Suprapubic skin (tissue), 4 donors: ENCODE results near the gene CERS6. TPM values are rescaled to one million over a fixed set of nuclear protein-coding genes. Genes with fewer than 3 reads are reported as not detected.

Experiments used
- DNase-seq, 2 donors: peaks; one replicate each; pipeline ENCODE4 v3.0.0-alpha.2; 2019; ENCODE audit warnings: low spot score in 2 of 2
- H3K27ac ChIP-seq: fragments of 200-600 bp; sonication (generic); one replicate; pipeline ENCODE4 v1.5.1; 2019
- H3K27me3 ChIP-seq: fragments of 200-600 bp; sonication (generic); one replicate; pipeline ENCODE4 v1.5.1; 2019
- H3K36me3 ChIP-seq: fragments of 200-600 bp; sonication (generic); one replicate; pipeline ENCODE4 v1.5.1; 2019
- H3K4me1 ChIP-seq: fragments of 200-600 bp; sonication (generic); one replicate; pipeline ENCODE4 v1.5.1; 2019
- H3K4me3 ChIP-seq: fragments of 200-600 bp; sonication (generic); one replicate; pipeline ENCODE4 v1.5.1; 2019; ENCODE audit warnings: mild to moderate bottlenecking
- H3K9me3 ChIP-seq: fragments of 200-600 bp; sonication (generic); one replicate; pipeline ENCODE4 v1.5.1; 2019
- CTCF ChIP-seq, 2 donors: fragments of 200-600 bp in 1 of 2; fragments of 450-650 bp in 1 of 2; sonication (generic) in 1 of 2; IDR thresholded peaks; one replicate each; pipeline ENCODE4 v1.5.1; 2016 to 2019; ENCODE audit warnings: antibody characterized with exemption in 2 of 2, mild to moderate bottlenecking in 1 of 2, moderate library complexity in 1 of 2
- EP300 ChIP-seq: sonication (generic); formaldehyde crosslinking; IDR thresholded peaks from one replicate; pipeline ENCODE4 v1.6.1; 2017; ENCODE audit warnings: antibody characterized with exemption
- POLR2A ChIP-seq, 2 donors: fragments of 450-650 bp; IDR thresholded peaks; one replicate each; pipeline ENCODE4 v1.6.1; 2017; ENCODE audit warnings: antibody characterized with exemption in 2 of 2, mild to moderate bottlenecking in 2 of 2, moderate library complexity in 2 of 2
- POLR2AphosphoS5 ChIP-seq, 3 donors: sonication (generic); formaldehyde crosslinking; IDR thresholded peaks; one replicate each; pipeline ENCODE4 v1.6.1; 2017; ENCODE audit warnings: antibody characterized with exemption in 3 of 3
- WGBS: methylation state at CpG from one replicate; pipeline ENCODE4 v1.1.5; 2018; 5-methylcytosine and 5-hydroxymethylcytosine counted together
- total RNA-seq, 4 donors: library from RNA; depleted of rRNA; stranded (reverse); fragments of >200 nt; gene quantifications; one replicate each; pipeline ENCODE4 v1.1.0, GENCODE V29; 2016

Gene CERS6
- total RNA-seq, 4 donors from 2014 or later = 68.7 to 83.3 (median 77.0) TPM

DNA sequence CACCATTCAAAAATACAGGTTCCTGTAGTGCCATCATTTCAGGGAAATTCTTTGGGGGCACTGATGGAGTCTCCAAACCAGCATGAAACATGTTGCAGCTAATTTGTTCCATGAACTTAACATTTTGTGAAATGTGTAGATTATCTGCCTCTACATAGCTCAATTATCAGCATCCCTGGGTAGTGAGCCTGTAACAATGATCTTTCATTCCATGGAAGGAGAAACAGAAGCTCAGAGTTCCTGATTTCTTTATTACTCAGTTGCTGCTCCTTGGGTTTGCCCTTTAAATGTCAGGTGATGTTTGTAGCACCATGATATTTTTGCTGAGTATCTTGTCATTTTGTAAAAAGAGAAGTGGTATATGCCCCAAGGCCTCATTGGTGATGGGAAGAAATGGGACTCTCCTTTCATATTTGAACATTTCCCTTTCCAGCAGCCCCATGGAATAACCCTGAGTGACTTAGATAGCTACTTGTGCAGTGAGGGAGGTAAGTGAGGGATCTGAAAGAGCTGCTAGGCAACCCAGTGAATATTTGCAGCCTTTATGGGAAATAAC lies 146.9 kb downstream of the CERS6 start:
- DNase-seq = no peak
- no peaks in the 10 kb centered on the region for H3K4me1 ChIP-seq
- H3K27ac ChIP-seq = no peak overlapping the region
- H3K9me3 ChIP-seq = no peaks in the 10 kb centered on the region
- no peaks in the 10 kb centered on the region for H3K27me3 ChIP-seq
- no peaks in the 10 kb centered on the region for H3K36me3 ChIP-seq
- H3K4me3 ChIP-seq = no peak overlapping the region
- TF ChIP-seq POLR2A (IDR thresholded peaks at IDR 0.05) (no peak), CTCF (IDR thresholded peaks at IDR 0.05) (no peak), EP300 (no peak), POLR2AphosphoS5 (IDR thresholded peaks at IDR 0.05) (no peak)

DNA sequence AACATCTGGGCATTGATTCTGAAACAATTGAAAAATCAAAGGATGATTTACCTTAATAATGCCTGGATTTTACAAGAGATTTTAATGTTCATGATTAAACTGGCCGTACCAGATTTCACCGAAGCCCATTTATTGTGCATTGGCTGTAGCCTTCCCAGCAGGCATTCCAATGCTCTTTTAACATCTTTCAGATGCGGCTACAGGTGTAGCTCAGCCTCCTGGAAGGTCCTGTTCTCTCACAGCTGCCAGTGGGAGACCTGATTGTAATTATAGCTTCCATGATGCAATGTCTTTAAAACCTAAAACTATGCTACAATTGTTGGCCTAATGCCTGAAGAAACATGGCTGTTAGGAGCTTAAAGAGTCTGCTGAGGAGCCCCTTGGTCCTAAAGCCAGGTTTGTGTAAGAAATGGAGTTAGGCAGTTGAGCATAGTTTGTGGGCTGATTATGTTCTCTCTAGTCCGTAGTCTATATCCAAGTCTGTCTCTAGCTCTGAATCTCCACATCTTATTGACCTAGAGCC lies 147.4 kb downstream of the CERS6 start:
- 85% methylated on average over 4 of the region's 4 CpGs for WGBS
- H3K4me1 ChIP-seq = peaks cover 1% of the 10 kb centered on the region
- DNase-seq = no peak
- no peak overlapping the region for H3K27ac ChIP-seq
- no peaks in the 10 kb centered on the region for H3K9me3 ChIP-seq
- no peaks in the 10 kb centered on the region for H3K36me3 ChIP-seq
- TF ChIP-seq POLR2A (IDR thresholded peaks at IDR 0.05) = no peak
- no peak overlapping the region for H3K4me3 ChIP-seq
- H3K27me3 ChIP-seq = no peaks in the 10 kb centered on the region

DNA sequence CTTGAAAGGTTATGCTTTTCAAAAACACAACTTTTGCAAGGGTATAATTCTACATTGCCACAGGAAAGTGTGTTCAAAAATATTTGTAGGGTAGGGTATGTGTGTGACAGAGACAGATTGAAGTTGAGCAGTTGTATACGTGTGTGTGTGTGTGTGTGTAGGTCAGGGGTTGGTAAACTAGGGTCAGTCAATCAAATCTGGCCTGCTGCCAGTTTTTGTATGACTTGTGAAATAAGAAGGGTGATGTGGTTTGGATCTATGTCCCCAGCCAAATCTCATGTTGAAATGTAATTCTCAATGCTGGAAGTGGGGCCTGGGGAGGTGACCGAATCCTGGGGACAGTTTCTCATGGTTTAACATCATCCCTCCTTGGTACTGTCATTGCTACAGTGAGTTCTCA lies 148.2 kb downstream of the CERS6 start:
- 94% methylated on average over 2 of the region's 2 CpGs for WGBS
- H3K36me3 ChIP-seq = no peaks in the 10 kb centered on the region
- no peaks in the 10 kb centered on the region for H3K27me3 ChIP-seq
- H3K9me3 ChIP-seq = no peaks in the 10 kb centered on the region
- DNase-seq = no peak
- TF ChIP-seq POLR2A (IDR thresholded peaks at IDR 0.05) (no peak), EP300 (no peak), CTCF (IDR thresholded peaks at IDR 0.05) (no peak), POLR2AphosphoS5 (IDR thresholded peaks at IDR 0.05) (no peak)
- H3K27ac ChIP-seq = no peak overlapping the region
- peaks cover 3% of the 10 kb centered on the region for H3K4me1 ChIP-seq
- no peak overlapping the region for H3K4me3 ChIP-seq

DNA sequence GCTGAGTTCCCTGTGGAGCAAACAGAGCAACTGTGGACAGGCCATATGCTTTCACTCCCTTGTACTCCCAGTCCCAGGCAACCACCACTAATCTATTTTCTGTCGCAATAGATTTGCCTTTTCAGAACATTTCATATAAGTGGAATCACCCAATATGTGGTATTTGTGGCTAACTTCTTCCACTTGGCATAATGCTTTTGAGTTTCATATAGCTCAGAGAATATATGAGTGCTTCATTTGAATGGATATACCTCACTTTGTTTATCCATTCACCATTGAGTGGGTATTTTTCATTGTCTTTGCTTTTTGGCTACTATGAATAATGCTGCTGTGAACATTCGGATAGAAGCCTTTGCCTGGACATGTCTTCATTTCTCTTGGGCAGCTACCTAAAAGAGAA lies 151.9 kb downstream of the CERS6 start:
- no peak overlapping the region for H3K4me3 ChIP-seq
- WGBS = 68% methylated on average over 2 of the region's 2 CpGs
- no peaks in the 10 kb centered on the region for H3K9me3 ChIP-seq
- DNase-seq = no peak
- TF ChIP-seq POLR2A (IDR thresholded peaks at IDR 0.05) = no peak
- no peak for TF ChIP-seq POLR2AphosphoS5 (IDR thresholded peaks at IDR 0.05)
- no peak for TF ChIP-seq EP300
- TF ChIP-seq CTCF (IDR thresholded peaks at IDR 0.05) = no peak
- H3K4me1 ChIP-seq = peaks cover 3% of the 10 kb centered on the region
- H3K27ac ChIP-seq = no peak overlapping the region
- H3K27me3 ChIP-seq = no peaks in the 10 kb centered on the region
- H3K36me3 ChIP-seq = no peaks in the 10 kb centered on the region

- no peaks in the 10 kb centered on the region for H3K27me3 ChIP-seq
- peaks cover 3% of the 10 kb centered on the region for H3K4me1 ChIP-seq
- DNase-seq = no peak
- H3K4me3 ChIP-seq = no peak overlapping the region
- H3K36me3 ChIP-seq = no peaks in the 10 kb centered on the region
- TF ChIP-seq CTCF (IDR thresholded peaks at IDR 0.05) = no peak
- no peak for TF ChIP-seq POLR2A (IDR thresholded peaks at IDR 0.05)
- TF ChIP-seq EP300 = no peak
- no peak for TF ChIP-seq POLR2AphosphoS5 (IDR thresholded peaks at IDR 0.05)
- H3K27ac ChIP-seq = no peak overlapping the region
- no peaks in the 10 kb centered on the region for H3K9me3 ChIP-seq
Observed at GRCh38 chr2:168608796-168609195, 152.7 kb downstream of the CERS6 start.

DNA sequence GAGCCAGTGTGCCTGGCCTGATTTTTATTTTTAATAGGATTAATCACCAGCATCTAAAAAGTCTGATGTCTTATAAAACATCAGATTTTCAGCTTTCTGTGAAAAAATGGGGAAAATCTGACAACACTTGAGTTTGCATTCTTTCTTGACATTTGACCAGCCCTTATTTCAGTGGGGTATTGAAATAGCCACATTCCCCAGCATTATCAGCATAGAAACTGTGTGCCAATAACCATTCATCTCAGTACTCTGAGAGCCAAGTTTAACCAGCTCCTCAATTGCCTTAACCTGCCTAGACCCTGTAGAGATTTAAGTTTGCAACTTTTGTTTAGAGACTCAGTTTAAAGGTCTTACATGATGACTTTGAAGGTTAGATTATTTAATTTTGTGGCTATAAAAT lies 155.0 kb downstream of the CERS6 start:
- no peaks in the 10 kb centered on the region for H3K36me3 ChIP-seq
- no peak for DNase-seq
- no peaks in the 10 kb centered on the region for H3K9me3 ChIP-seq

More for the DNA sequence above, 155.0 kb downstream of the CERS6 start:
- H3K27ac ChIP-seq = no peak overlapping the region
- no peak overlapping the region for H3K4me3 ChIP-seq
- peaks cover 3% of the 10 kb centered on the region for H3K4me1 ChIP-seq
- no peaks in the 10 kb centered on the region for H3K27me3 ChIP-seq
- TF ChIP-seq POLR2AphosphoS5 (IDR thresholded peaks at IDR 0.05) (no peak), POLR2A (IDR thresholded peaks at IDR 0.05) (no peak), EP300 (no peak), CTCF (IDR thresholded peaks at IDR 0.05) (no peak)
